H1 (cell line): ENCODE data around the gene PDE1C. TPM values are rescaled to one million over a fixed set of nuclear protein-coding genes. Genes with fewer than 3 reads are reported as not detected.

Experiments
- GTF2F1 ChIP-seq: IDR thresholded peaks from 2 replicates; pipeline ENCODE4 v1.6.1; 2012; ENCODE audit warnings: low read depth, low read length, improper control_type of control experiment, borderline replicate concordance
- NANOG ChIP-seq: IDR thresholded peaks from 2 replicates; pipeline ENCODE4 v1.6.1; 2011; ENCODE audit warnings: low read length, low read depth, mild to moderate bottlenecking, inconsistent platforms; ENCODE audit not compliant: insufficient read depth, poor library complexity, severe bottlenecking
- PHF8 ChIP-seq: fragments of 200-600 bp; sonication (generic); conservative IDR thresholded peaks from 2 replicates; pipeline ENCODE4 v1.7.1; 2012; ENCODE audit warnings: low read depth, mild to moderate bottlenecking, inconsistent platforms, low read length, moderate library complexity
- RBBP5 ChIP-seq: IDR thresholded peaks from 2 replicates; pipeline ENCODE4 v1.7.1; 2012; ENCODE audit warnings: low read depth, mild to moderate bottlenecking, inconsistent platforms, low read length, moderate library complexity, borderline replicate concordance
- TBP ChIP-seq: IDR thresholded peaks from 2 replicates; pipeline ENCODE4 v1.6.1; 2011; ENCODE audit warnings: low read depth, low read length, improper control_type of control experiment
- polyA plus RNA-seq, 7 experiments: library from polyadenylated mRNA; depleted of rRNA in 3 of 7; stranded (reverse) in 5 of 7; unstranded in 2 of 7; fragments of >200 nt in 5 of 7; fragments of 200-250 nt in 2 of 7; gene quantifications; 1 replicate in 5 of 7; 2 replicates in 1 of 7; 4 replicates in 1 of 7; pipeline versions ENCODE4 v1.2.1 to v1.2.3, GENCODE V29; 2011 to 2013; ENCODE audit warnings: missing spikeins in 2 of 7, mixed read lengths in 2 of 7
- total RNA-seq: library from RNA; stranded (reverse); fragmentation: NEBNext Ultra II Directional; extraction: Animal tissue kit (Norgen Biotek cat#: 25700); gene quantifications from 2 replicates; pipeline ENCODE4 v1.2.1, GENCODE V29; 2021

PDE1C gene
- total and polyA plus RNA-seq, 2 of the 8 experiments (the other 6 are each of a cell fraction or from before 2014, with no cell fraction given), result 0.11 to 1.1 TPM

- TF ChIP-seq PHF8 (no peak), GTF2F1 (no peak), TBP (no peak), RBBP5 (no peak), NANOG (no peak)
Observed at GRCh38 chr7:31887006-31887405, 183.2 kb downstream of the PDE1C start (continued).
